CD4-positive, alpha-beta T cell treated with Interleukin-12 subunit alpha and Interleukin-12 subunit beta, for 1 hour (primary cell): ENCODE results near the gene LAMA5.

Experiments
- DNase-seq: peaks from one replicate; pipeline ENCODE4 v3.0.0-alpha.2; 2020

LAMA5 gene

DNA sequence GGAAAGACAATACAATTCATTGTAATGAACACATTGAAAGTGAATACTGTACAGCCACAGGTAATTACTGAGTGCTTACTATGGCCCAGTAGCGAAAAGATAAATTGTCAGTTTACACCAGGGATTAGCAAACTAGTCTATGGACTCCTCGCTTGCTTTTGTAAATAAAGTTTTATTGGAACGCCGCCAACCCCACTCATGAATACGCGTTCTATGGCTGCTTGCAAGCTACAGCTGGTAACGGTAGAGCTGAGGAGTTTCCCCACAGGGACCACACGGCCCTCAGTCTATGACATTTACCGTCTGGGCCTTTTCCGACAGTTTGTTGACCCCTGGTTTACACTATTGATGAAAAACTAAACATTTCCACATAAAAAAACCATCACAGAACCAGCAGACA lies 24.2 kb downstream of the LAMA5 start:
- DNase-seq, result no peak

- no peak for DNase-seq
Measured at GRCh38 chr20:62339647-62340062, 27.5 kb downstream of the LAMA5 start.

- no peak for DNase-seq
Measured at GRCh38 chr20:62338294-62338620, 28.9 kb downstream of the LAMA5 start.

GRCh38 chr20:62337558-62338293 lies 29.4 kb downstream of the LAMA5 start:
- no peak for DNase-seq

DNA sequence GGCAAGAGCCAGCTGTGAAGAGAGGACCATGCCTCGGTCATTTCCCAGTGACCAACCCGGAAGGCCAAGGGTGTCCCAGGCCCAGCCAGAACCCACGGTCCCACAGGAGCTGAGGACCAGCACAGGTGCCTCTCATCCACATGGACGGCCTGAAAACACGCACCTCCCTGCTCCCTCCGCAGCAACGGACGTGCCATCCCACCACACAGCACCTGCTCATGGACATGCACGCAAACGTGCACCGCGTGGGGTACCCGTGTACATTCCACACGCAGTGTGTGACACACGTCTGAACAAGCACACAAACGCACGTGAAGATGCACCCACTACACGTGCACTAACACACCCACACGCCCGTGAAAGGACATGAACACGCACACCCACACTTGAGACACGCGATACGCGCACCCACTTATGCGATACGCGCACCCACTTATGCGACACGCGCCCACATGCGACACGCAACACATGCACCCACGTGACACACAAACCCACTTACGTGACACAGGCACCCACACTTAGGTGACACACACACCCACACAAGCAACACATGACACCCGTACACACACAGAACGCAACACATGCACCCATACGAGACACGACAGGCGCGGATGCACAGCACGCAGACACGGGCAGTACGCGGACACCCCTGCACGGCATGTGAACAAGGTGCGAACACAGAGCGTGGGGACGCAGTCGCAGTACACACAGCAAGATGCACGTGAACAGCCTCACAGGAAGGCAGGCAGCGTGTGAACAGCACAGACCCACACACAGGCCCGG lies 30.1 kb downstream of the LAMA5 start:
- DNase-seq, result no peak

- no peak for DNase-seq
Measured at GRCh38 chr20:62336329-62336728, 30.8 kb downstream of the LAMA5 start.

GRCh38 chr20:62335532-62335931 lies 31.6 kb downstream of the LAMA5 start:
- no peak for DNase-seq

DNA sequence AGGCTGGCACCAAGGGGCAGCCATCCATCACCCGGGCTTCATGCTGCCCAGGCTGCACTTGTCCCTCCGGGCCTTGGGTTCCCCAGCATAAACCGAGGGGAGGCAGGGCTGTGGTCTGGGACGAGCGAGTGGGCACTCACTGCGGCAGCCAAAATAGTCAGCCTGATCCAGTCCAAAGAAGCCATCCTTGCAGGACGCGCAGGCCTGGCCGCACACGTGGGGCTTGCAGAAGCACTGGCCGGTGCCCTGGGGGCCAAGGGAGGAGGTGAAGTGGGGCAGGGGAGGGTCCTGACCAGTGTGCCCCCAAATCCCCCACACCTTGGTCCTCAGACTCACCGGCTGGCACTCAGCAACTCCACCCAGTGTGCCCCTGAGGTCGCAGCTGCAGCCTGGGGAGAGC lies 32.2 kb downstream of the LAMA5 start:
- DNase-seq, result no peak

DNA sequence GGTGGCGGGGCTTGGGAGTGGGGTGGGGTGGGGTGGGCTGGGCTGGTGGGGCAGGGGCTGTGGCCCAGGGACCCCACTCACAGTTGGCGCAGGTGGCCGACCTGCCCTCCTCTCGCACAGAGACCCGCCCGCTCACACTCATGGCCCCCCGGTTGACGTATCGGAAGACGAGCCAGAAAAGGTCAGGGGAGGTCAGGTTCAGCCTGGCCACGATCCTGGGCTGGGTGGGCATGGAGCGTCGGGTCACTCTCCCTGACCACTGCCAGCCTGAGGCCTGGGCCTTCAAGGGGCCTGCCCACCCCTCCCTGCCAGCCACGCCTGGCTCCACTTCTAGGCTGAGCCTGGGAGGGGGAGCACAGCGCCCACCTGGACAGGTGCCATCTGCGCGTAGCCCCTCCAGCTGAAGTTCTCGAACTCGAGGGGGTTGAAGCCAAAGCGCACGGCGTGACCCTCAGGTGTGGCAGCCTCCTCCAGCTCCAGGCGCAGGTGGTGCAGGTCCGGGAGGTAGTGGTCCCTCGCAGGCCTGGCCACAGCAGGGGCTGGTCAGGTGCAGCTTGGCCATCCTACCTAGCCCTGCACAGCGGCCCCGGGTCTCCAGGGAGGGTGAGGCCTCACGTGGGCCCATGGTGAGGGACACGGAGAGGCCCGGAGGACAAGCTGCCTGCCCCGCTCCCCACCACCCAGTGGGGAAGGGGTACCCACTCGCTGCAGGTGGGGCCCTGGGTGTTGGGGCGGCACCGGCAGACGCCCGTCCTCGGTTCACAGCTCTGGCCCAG lies 33.1 kb downstream of the LAMA5 start:
- DNase-seq, result no peak

DNA sequence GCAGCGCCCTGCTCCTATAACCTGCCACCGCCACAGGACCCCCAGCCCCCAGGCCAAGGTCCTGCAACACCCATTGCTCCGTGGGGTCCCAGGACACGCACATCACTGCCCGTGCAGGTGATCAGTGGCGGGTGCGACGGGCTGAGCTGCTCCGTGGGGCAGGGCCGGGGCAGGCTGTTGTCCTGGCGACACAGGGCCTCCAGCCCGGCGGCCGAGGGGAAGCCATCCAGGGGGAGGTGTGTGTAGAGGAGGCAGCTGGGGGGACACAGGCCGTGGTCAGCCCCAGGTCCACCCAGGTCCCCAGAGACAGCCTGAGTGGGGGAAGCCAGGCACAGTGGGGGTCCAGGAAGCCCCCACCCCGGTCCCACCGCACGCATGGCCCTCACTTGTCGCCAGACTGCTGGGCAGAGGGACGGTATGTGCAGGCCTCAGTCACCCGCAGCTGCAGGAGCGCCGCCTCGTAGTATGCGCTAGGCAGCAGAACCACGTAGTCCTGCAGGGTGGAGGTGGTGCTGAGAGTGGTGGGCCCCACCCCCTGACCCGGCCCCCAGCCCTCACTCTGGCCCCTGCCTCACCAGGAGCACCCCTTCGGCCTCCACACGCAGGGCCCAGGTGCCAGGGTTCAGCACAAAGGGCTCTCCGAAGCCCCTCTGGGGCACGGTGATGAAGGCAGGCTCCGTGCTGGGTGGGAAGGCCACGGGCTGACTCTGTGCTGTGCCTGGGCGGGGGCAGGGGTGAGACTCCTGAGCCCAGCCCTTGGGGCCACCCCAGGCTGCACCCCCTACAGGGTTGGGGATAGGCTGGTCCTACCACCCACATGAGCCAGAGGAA lies 33.9 kb downstream of the LAMA5 start:
- DNase-seq, result no peak

GRCh38 chr20:62332421-62332820 lies 34.7 kb downstream of the LAMA5 start:
- DNase-seq, result no peak

DNA sequence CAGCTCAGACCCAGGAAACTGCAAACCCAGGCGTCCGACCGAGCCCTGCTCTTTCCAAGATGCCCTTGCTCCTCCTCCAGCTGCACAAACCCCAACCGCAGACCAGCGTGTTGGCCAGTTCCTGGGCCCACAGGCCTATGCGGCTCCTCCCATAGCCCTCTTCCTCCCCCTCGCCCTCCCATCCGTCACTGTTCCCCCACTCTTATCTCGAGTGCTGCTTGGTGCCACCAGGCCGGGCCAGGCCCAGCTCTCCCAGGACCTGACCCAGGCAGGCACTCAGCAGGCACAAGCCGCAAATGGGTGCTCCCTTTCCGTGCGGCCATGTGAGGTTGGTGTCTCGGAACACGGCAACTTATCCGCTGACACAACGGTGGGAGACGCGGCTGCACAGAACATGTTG lies 35.8 kb downstream of the LAMA5 start:
- no peak for DNase-seq

- DNase-seq, result no peak
Measured at GRCh38 chr20:62330576-62331317, 36.4 kb downstream of the LAMA5 start.

DNA sequence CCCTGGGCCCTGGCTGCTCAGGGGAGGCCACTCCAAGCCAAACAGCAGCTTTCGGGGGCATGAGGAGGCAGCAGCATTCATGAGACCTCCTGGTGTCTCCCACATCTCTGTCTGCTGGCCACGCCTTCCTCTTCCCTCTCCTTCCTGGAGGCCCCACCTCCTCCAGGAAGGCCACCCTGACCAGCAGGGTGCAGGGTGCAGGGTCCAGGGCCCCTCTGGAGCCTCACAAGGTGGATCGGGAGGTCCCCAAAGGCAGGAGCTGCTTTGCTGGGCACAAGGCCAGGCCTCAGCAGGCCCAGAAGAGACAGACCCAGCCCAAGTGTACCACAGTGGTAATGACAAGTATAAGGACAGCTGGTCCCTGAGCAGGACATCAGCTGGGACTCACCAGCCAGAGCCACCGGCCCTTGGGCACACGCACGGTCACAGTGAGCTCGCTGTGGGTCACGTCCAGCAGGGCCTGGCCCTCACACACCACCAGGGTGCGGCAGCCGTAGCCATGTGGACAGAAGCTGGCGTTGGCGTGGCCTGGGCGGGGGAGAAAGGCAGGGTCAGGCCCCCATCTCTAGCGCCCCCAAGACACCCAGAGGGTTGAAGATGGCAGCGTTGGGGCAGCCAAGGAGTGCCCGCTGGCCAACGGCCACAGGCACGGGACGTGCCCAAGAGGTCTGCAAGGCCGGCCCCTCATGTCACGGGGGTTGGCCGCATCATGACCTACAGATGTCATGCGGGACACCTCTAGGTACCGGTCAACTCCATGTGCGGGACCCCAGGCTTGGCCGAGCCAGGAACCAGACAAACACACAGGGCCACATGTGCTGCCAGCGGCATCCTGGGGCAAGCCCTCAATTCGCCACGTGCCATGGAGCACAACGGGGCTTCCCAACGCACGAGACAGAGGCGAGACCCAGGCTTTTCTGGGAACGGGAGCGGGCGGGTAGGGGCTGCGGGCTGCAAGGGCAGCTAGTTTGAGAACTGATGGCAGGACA lies 37.4 kb downstream of the LAMA5 start:
- no peak for DNase-seq

DNA sequence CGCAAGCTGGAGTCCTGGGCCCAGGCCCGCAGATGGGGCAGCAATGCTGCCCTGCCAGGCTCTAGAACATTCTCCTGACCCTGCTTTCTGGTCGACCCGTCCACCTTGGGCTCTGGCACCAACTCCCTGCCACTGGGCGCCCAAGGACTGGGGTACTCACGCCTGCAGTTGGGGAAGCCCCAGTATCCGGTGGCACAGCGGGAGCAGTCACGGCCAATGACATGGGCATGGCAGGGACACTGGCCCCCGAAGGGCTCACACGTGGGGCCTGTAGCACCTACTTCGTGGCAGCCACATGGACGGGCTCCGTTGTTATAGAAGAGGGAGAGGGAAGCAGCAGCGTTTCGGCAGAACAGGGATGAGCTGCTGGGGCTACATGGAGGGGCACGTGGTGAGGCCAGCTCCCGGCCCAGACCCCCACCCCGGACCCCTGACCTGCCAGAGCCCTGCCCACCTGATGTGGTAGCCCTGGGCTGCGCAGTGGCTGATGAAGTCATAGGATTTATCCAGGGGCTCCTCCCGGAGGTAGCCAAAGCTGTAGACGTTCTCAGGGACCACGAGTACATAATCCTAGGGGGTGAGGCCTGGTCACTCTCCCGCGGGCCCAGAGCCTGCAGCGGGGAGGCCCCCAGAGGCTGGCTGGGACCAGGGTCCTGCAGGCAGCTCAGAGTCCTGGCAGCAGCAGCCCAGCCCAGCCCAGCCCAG lies 38.3 kb downstream of the LAMA5 start:
- DNase-seq, result no peak

GRCh38 chr20:62327726-62328495 lies 39.2 kb downstream of the LAMA5 start:
- DNase-seq, result no peak

GRCh38 chr20:62326959-62327725 lies 40.0 kb downstream of the LAMA5 start:
- DNase-seq, result no peak

- DNase-seq, result no peak
Measured at GRCh38 chr20:62326559-62326958, 40.6 kb downstream of the LAMA5 start.
